Epithelial cell of proximal tubule (primary cell): ENCODE data around the gene SYNPO2. TPM values are rescaled to one million over a fixed set of nuclear protein-coding genes. Genes with fewer than 3 reads are reported as not detected.

Experiments used
- DNase-seq: peaks from one replicate; pipeline ENCODE4 v3.0.0-alpha.2; 2011; ENCODE audit warnings: low read depth
- H3K4me3 ChIP-seq: 2 replicates; pipeline ENCODE4 v1.5.1; 2011; ENCODE audit warnings: low read depth, mild to moderate bottlenecking, low read length
- CTCF ChIP-seq: conservative IDR thresholded peaks from 2 replicates; pipeline ENCODE4 v1.5.1; 2012; ENCODE audit warnings: low read depth, mild to moderate bottlenecking, low read length
- total RNA-seq: library from RNA; depleted of rRNA; stranded (reverse); fragments of >200 nt; gene quantifications from 2 replicates; pipeline ENCODE4 v1.2.3, GENCODE V29; 2015

Gene SYNPO2
- total RNA-seq, 1 donor from 2014 or later: 0.40 TPM

DNA sequence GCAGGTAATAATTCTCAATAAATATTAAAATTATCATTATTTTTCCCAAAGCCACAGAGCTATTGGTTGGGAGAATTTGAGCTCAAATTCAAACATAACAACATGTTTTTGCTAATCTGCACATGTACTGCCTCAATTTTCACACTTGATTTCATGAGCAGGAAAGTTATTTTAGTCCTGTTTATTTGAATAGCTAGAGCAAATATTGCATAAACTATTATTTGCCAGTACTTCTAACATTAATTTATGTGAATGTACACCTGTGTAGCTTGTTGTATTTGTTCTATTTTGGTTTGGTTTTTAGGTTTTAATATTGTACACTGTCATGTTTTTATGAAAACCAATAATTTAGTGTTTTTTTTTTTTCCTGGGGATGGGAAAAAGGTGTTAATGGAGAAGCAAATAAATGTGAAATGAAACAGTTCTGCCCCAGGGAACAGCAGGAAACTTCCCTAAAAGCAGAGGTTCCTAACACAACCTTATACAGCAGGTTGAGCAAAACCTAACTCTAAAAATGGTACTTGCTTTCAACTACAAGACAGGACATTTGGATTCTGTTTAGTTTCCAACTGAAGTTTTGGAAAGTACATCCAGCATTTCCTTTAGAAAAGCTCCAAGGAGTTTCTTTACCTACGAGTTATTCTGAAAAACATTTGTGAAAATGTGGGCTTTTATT lies 99.4 kb downstream of the SYNPO2 start:
- no peak for DNase-seq
- no peak for TF ChIP-seq CTCF
- no peak overlapping the region for H3K4me3 ChIP-seq

GRCh38 chr4:118988635-118988972 lies 100.0 kb downstream of the SYNPO2 start:
- no peak overlapping the region for H3K4me3 ChIP-seq
- DNase-seq: no peak
- no peak for TF ChIP-seq CTCF

DNA sequence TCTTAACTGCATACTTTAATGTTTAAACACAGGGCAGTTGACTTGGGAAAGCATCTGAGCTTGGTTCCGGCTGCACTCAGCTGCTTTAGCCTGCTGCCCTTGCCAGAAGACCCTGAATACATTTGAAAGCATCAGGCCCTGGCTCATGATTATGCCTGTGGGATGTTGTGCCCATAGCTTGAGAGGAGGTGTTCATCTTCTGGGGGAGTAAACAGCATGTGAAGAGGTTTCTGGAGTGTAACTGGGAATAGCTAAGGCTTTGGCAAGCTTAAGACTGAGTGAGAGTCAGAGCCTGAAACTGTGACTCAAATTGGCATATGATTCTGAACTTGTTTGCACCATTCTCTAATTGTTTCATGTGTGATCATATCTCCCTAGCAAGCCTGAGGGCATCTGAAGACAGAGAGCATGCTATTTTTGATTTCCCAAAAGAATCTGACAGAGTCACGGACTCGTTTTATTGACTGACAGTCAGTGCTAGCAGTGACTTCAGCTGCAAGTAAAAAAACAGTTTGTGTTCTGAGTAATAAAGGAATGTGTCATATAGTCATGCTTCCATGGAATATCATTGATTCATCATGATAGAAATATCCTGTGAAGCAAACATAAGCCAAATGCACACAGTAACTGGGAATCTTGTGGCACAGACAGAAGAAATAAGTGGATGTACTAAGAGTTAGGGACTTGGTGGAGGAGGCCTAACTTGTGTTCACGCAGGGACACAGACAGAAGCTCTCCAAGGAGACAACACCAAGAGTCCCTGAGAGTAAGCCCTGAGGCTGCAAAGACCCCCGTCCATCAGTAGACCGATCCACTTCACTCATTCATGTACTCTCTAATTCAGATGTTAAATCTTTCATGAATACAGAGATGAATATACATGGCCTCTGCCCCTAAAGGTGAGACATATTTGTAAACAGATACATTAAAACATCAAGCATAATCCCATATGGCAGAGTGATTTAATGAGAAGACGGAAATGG lies 100.7 kb downstream of the SYNPO2 start:
- no peak for DNase-seq

DNA sequence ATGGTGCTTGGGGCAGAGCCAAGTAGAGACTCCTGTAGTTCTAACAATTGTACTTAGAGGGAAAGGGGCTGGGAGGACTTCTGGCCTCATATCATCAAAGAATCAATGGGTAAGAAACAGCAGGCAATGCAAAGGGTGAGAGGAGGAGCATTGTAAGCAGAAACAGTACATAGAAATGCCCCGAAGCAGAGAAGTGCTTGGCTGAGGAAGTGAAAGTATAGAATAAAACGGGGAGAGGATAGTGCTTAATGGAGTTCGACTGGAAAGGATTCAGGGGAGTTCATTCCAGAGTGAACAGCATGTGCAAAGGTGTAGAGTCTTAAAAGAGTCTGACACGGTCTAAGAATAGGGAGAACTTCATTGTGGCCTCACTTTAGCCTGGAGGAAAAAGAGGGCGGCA lies 103.0 kb downstream of the SYNPO2 start:
- TF ChIP-seq CTCF: no peak
- DNase-seq: no peak
- H3K4me3 ChIP-seq: no peak overlapping the region

More for the DNA sequence above, 100.7 kb downstream of the SYNPO2 start:
- H3K4me3 ChIP-seq: no peak overlapping the region
- TF ChIP-seq CTCF: no peak

- no peak for TF ChIP-seq CTCF
These were observed 103.5 kb downstream of the SYNPO2 start for GRCh38 chr4:118992149-118992548.

DNA sequence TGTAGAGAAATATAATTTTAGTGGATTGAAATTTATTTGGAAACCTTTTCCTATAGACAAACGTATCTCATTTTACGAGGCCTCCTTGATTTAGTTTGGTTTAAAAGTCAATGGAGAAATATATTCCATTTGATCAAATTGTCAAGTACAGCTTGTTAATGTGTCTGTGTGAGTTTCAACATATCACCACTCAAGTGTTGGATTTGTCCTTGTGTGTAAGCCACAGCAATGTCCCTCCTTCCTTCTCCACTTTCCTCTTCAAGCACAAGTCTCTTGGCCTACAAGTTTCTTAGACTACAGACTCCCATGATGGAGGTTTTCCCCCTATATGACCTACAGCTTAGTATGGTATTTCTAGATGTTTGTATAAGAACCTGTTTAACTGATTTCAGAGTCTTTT lies 104.7 kb downstream of the SYNPO2 start:
- DNase-seq: no peak
- H3K4me3 ChIP-seq: no peak overlapping the region
- TF ChIP-seq CTCF: no peak

More at GRCh38 chr4:118992149-118992548, 103.5 kb downstream of the SYNPO2 start:
- DNase-seq: no peak
- H3K4me3 ChIP-seq: no peak overlapping the region
